ENCODE results near the gene ADCY2. TPM values are rescaled to one million over a fixed set of nuclear protein-coding genes. Genes with fewer than 3 reads are reported as not detected.

ADCY2 gene
- total RNA-seq, 4 donors from 2014 or later: 0.19 to 2.7 (median 0.59) TPM; not detected in 1

DNA sequence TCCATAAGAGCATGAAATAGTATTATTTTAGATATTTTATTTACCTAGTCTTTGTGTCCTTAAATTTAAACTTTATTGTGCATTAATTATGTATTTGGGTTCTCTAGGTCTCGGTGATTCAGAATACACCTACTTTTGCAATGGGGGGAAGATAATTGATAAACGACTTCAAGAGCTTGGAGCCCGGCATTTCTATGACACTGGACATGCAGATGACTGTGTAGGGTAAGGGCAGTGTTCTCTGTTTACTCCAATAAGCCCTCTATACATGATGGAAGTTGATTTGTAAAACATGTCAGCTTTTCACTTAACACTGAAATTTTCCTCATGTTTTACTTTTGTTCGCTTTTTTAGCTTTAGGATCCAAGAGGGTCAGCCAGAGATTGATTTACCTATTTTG is 479.2 kb downstream of the ADCY2 start:
- intact Hi-C loops (cut with DNase I): no loop called here
- peaks cover 5 to 73% (median 5%) of the 10 kb centered on the region in 3 donors for H3K36me3 ChIP-seq
- DNase-seq: no peak
- peaks cover 6 to 29% (median 6%) of the 10 kb centered on the region in 3 donors for H3K4me1 ChIP-seq
- H3K27ac ChIP-seq: no peak overlapping the region
- no peak for TF ChIP-seq POLR2A (IDR thresholded peaks at IDR 0.05)
- TF ChIP-seq, protein P1, sequence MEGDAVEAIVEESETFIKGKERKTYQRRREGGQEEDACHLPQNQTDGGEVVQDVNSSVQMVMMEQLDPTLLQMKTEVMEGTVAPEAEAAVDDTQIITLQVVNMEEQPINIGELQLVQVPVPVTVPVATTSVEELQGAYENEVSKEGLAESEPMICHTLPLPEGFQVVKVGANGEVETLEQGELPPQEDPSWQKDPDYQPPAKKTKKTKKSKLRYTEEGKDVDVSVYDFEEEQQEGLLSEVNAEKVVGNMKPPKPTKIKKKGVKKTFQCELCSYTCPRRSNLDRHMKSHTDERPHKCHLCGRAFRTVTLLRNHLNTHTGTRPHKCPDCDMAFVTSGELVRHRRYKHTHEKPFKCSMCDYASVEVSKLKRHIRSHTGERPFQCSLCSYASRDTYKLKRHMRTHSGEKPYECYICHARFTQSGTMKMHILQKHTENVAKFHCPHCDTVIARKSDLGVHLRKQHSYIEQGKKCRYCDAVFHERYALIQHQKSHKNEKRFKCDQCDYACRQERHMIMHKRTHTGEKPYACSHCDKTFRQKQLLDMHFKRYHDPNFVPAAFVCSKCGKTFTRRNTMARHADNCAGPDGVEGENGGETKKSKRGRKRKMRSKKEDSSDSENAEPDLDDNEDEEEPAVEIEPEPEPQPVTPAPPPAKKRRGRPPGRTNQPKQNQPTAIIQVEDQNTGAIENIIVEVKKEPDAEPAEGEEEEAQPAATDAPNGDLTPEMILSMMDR (IDR thresholded peaks at IDR 0.05): no peak
- 92 to 97% methylated on average over 4 of the region's 4 CpGs for WGBS, 2 donors
- H3K9me3 ChIP-seq: no peaks in the 10 kb centered on the region
- no peaks in the 10 kb centered on the region for H3K27me3 ChIP-seq
- H3K4me3 ChIP-seq: no peak overlapping the region

DNA sequence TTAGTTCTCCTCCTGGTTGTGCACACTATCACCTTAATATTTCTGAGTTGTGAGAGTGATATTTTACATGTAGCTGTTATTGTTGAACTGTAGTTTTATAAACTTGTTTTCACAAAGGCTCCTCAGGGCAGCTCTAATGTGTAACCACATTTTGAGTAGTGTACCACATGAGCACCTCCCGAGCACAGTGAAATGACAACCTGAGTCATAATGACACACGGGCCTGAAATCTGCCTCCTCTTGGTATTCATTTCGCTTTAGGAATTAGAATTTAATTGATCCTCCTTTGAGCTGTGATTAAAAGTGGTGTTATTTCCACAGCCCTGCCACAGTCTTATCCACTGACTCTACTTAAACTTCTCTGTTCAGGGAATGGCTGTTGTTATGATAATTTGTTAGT is 480.9 kb downstream of the ADCY2 start:
- Histone ChIP-seq H3K4me3 (no peak overlapping the region), H3K4me1 (peaks cover 0 to 12% (median 0%) of the 10 kb centered on the region in 3 donors), H3K27me3 (no peaks in the 10 kb centered on the region), H3K27ac (no peak overlapping the region), H3K9me3 (no peaks in the 10 kb centered on the region), H3K36me3 (peaks cover 5 to 86% (median 6%) of the 10 kb centered on the region in 3 donors)
- TF ChIP-seq, protein P1 (IDR thresholded peaks at IDR 0.05): no peak
- no peak for TF ChIP-seq POLR2A (IDR thresholded peaks at IDR 0.05)
- no peak for DNase-seq
- intact Hi-C loops (cut with DNase I): no loop called here
- 40 to 55% methylated on average over 3 of the region's 3 CpGs for WGBS, 2 donors

DNA sequence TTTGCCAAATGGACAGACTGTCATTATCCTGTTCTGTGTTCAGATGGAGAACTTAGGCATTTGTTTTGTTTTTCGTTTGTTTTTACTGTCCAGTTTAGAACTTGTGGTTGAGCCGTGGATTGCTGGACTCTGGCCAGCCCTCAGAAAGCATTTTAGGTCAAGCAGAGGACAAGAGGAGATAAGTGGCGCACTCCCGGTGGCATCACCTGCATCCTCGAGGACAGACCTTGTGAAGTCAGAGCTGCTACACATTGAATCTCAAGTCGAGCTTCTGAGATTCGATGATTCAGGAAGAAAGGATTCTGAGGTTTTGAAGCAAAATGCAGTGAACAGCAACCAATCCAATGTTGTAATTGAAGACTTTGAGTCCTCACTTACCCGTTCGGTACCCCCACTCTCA is 481.9 kb downstream of the ADCY2 start:
- H3K9me3 ChIP-seq: no peaks in the 10 kb centered on the region
- TF ChIP-seq, protein P1 (IDR thresholded peaks at IDR 0.05): no peak
- no peak for TF ChIP-seq POLR2A (IDR thresholded peaks at IDR 0.05)
- H3K4me1 ChIP-seq: peaks cover 0 to 7% (median 0%) of the 10 kb centered on the region in 3 donors
- intact Hi-C loops (cut with DNase I): no loop called here
- H3K27me3 ChIP-seq: no peaks in the 10 kb centered on the region
- no peak overlapping the region for H3K27ac ChIP-seq
- DNase-seq: no peak
- H3K36me3 ChIP-seq: peaks cover 5 to 89% (median 6%) of the 10 kb centered on the region in 3 donors
- 77 to 79% methylated on average over 9 of the region's 9 CpGs for WGBS, 2 donors
- no peak overlapping the region for H3K4me3 ChIP-seq

DNA sequence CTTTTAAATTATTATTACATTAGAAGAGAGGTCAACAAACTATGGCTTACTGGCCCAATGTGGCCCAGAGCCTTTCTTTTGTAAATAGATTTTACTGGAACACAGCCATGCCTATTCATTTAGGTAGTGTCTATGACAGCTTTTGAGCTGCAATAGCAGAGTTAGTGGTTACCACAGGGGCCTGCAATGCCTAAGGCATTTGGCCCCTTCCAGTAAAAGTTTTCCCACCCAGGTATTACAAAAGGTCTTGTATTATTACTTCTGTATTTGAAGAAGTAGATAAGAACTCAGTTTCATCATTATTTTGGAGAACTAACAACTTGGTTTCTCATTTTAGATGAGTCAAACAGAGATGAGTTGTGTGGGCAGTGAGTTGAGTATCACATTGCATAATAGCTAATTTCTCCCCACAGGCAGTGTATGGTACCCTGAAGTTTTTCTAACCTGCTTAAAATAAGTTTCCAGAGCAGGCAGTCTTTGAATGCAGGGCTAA is 482.5 kb downstream of the ADCY2 start:
- H3K9me3 ChIP-seq: no peaks in the 10 kb centered on the region
- no peak overlapping the region for H3K4me3 ChIP-seq
- H3K4me1 ChIP-seq: peaks cover 0 to 5% (median 0%) of the 10 kb centered on the region in 3 donors
- intact Hi-C loops (cut with DNase I): no loop called here
- no peaks in the 10 kb centered on the region for H3K27me3 ChIP-seq
- no peak for TF ChIP-seq POLR2A (IDR thresholded peaks at IDR 0.05)
- TF ChIP-seq, protein P1 (IDR thresholded peaks at IDR 0.05): no peak
- no peak for DNase-seq
- H3K27ac ChIP-seq: no peak overlapping the region
- peaks cover 5 to 91% (median 6%) of the 10 kb centered on the region in 3 donors for H3K36me3 ChIP-seq

Data from esophagus squamous epithelium (tissue), 5 donors.